PC-3 (cell line): ENCODE data around the gene MYO3B. TPM values are rescaled to one million over a fixed set of nuclear protein-coding genes. Genes with fewer than 3 reads are reported as not detected.

Source experiments
- ATAC-seq: fragments of 200-7000 bp; cut with Tn5 transposase; 2 replicates; pipeline ENCODE4 v1.9.1; 2020; ENCODE audit warnings: mild to moderate bottlenecking, moderate library complexity
- BruUV-seq: library from RNA; stranded (reverse); fragments of 400-500 nt; replicated peaks from 2 replicates; lab custom pipeline; 2021; lab: Mats Ljungman, UMichigan
- CTCF ChIA-PET: fragments of 300-600 bp; sonication (Branson Sonifier 250); formaldehyde crosslinking; loops from one replicate; lab custom pipeline; 2022; ENCODE audit warnings: antibody characterized with exemption; lab: Charles Lee
- POLR2A ChIA-PET: fragments of 300-600 bp; sonication (Branson Sonifier 250); formaldehyde crosslinking; loops from one replicate; lab custom pipeline; 2022; ENCODE audit warnings: antibody characterized with exemption; ENCODE audit not compliant: unreplicated experiment; lab: Charles Lee
- DNase-seq: peaks from one replicate; pipeline ENCODE4 v3.0.0-alpha.2; 2015
- H2AFZ ChIP-seq: fragments of 300-600 bp; sonication (generic); 2 replicates; pipeline ENCODE4 v1.6.0; 2016; ENCODE audit warnings: antibody characterized with exemption, low read length
- H3F3A ChIP-seq: fragments of 300-600 bp; sonication (generic); one replicate; pipeline ENCODE4 v1.6.0; 2017; ENCODE audit warnings: antibody characterized with exemption, low read length, control low read depth, mild to moderate bottlenecking; ENCODE audit not compliant: unreplicated experiment
- H3K27ac ChIP-seq: fragments of 300-600 bp; sonication (generic); 2 replicates; pipeline ENCODE4 v1.5.1; 2016; ENCODE audit warnings: mild to moderate bottlenecking, low read length
- H3K27me3 ChIP-seq: fragments of 300-600 bp; sonication (generic); 2 replicates; pipeline ENCODE4 v1.6.1; 2016; ENCODE audit warnings: low read length, mixed read lengths
- H3K36me3 ChIP-seq: fragments of 300-600 bp; sonication (generic); 2 replicates; pipeline ENCODE4 v1.6.1; 2016; ENCODE audit warnings: low read depth, mixed run types, low read length, mixed read lengths
- H3K4me1 ChIP-seq: fragments of 300-600 bp; sonication (generic); 2 replicates; pipeline ENCODE4 v1.5.1; 2016; ENCODE audit warnings: low read length; ENCODE audit not compliant: insufficient read depth
- H3K4me2 ChIP-seq: fragments of 300-600 bp; sonication (generic); 2 replicates; pipeline ENCODE4 v1.6.0; 2016; ENCODE audit warnings: low read length
- H3K4me3 ChIP-seq: fragments of 300-600 bp; sonication (generic); 2 replicates; pipeline ENCODE4 v1.5.1; 2016; ENCODE audit warnings: mild to moderate bottlenecking, low read length, mixed read lengths
- H3K79me2 ChIP-seq: fragments of 300-600 bp; sonication (generic); 2 replicates; pipeline ENCODE4 v1.6.1; 2017; ENCODE audit warnings: low read length, mixed read lengths
- H3K9ac ChIP-seq: fragments of 300-600 bp; sonication (generic); 2 replicates; pipeline ENCODE4 v1.6.0; 2016; ENCODE audit warnings: mild to moderate bottlenecking, low read length
- H3K9me2 ChIP-seq: fragments of 300-600 bp; sonication (generic); replicated peaks from 2 replicates; pipeline ENCODE4 v1.6.1; 2016; ENCODE audit warnings: mixed run types, low read length, mixed read lengths
- H3K9me3 ChIP-seq: fragments of 300-600 bp; sonication (generic); 2 replicates; pipeline ENCODE4 v1.6.1; 2016; ENCODE audit warnings: low read length, mixed read lengths
- H4K20me1 ChIP-seq: fragments of 300-600 bp; sonication (generic); 2 replicates; pipeline ENCODE4 v1.6.1; 2016; ENCODE audit warnings: low read length, mixed read lengths
- CTCF ChIP-seq: fragments of 300-600 bp; sonication (generic); conservative IDR thresholded peaks from 2 replicates; pipeline ENCODE4 v1.5.1; 2017; ENCODE audit warnings: antibody characterized with exemption, low read depth, mild to moderate bottlenecking, low read length
- EZH2 ChIP-seq: fragments of 300-600 bp; sonication (generic); IDR thresholded peaks from one replicate; pipeline ENCODE4 v1.6.1; 2017; ENCODE audit warnings: antibody characterized with exemption, mild to moderate bottlenecking, low read length; ENCODE audit not compliant: unreplicated experiment
- EZH2phosphoT487 ChIP-seq: fragments of 300-600 bp; sonication (generic); IDR thresholded peaks from 2 replicates; pipeline ENCODE4 v1.6.1; 2018; ENCODE audit warnings: mild to moderate bottlenecking, antibody characterized with exemption, low read length, borderline replicate concordance
- intact Hi-C: fragments of 100-400 bp; cut with micrococcal nuclease; formaldehyde crosslinking; loops from 2 replicates; pipeline ENCODE4 v1.9.0; 2023
- total RNA-seq: library from RNA; depleted of rRNA; stranded (reverse); fragments of >200 nt; gene quantifications from 2 replicates; pipeline ENCODE4 v1.2.3, GENCODE V29; 2014

Gene MYO3B
- total RNA-seq, 1 experiment from 2014 or later = 1.1 TPM

- TF ChIP-seq EZH2 (no peak), CTCF (no peak), EZH2phosphoT487 (no peak)
- no TSS peak for BruUV-seq
- no peak overlapping the region for H3K9ac ChIP-seq
- no peak overlapping the region for H3K4me2 ChIP-seq
- no peak overlapping the region for H2AFZ ChIP-seq
- no peaks in the 10 kb centered on the region for H3K9me3 ChIP-seq
- H3F3A ChIP-seq = no peaks in the 10 kb centered on the region
- H3K4me3 ChIP-seq = no peak overlapping the region
- peak; percentile 64 for ATAC-seq
- H3K27ac ChIP-seq = no peak overlapping the region
- H3K27me3 ChIP-seq = no peaks in the 10 kb centered on the region
- H3K9me2 ChIP-seq = no peaks in the 10 kb centered on the region
- peaks cover 11% of the 10 kb centered on the region for H3K4me1 ChIP-seq
- H3K36me3 ChIP-seq = no peaks in the 10 kb centered on the region
- no peaks in the 10 kb centered on the region for H3K79me2 ChIP-seq
- ChIA-PET POLR2A (interaction anchor here (0.6 kb wide), 1 partner anchor 113 kb away, joined by 3 read pairs; no protein-coding TSS in a partner anchor), CTCF (no interaction called here)
- intact Hi-C loops = no loop called here
- peak; percentile 83 for DNase-seq
- no peaks in the 10 kb centered on the region for H4K20me1 ChIP-seq
Measured at GRCh38 chr2:170554278-170554955, 376.5 kb downstream of the MYO3B start.

GRCh38 chr2:170562928-170563327, 385.0 kb downstream of the MYO3B start:
- no peaks in the 10 kb centered on the region for H3F3A ChIP-seq
- ATAC-seq (no peak), DNase-seq (no peak)
- intact Hi-C loops = no loop called here
- H3K9me3 ChIP-seq = no peaks in the 10 kb centered on the region
- POLR2A ChIA-PET = no interaction called here
- no peak overlapping the region for H3K4me2 ChIP-seq
- H3K79me2 ChIP-seq = no peaks in the 10 kb centered on the region
- CTCF ChIA-PET = no interaction called here
- no peaks in the 10 kb centered on the region for H4K20me1 ChIP-seq
- no peaks in the 10 kb centered on the region for H3K36me3 ChIP-seq
- no peak overlapping the region for H2AFZ ChIP-seq
- no peak for TF ChIP-seq EZH2
- TF ChIP-seq EZH2phosphoT487 = no peak
- no peak for TF ChIP-seq CTCF
- H3K9ac ChIP-seq = no peak overlapping the region
- no peaks in the 10 kb centered on the region for H3K4me1 ChIP-seq
- H3K27ac ChIP-seq = no peak overlapping the region
- H3K27me3 ChIP-seq = peaks cover 6% of the 10 kb centered on the region; the same call in 1 of the 2 replicates
- no peak overlapping the region for H3K4me3 ChIP-seq
- H3K9me2 ChIP-seq = no peaks in the 10 kb centered on the region
- BruUV-seq = no TSS peak

- H3K27ac ChIP-seq = no peak overlapping the region
- peaks cover 6% of the 10 kb centered on the region; the same call in 1 of the 2 replicates for H3K27me3 ChIP-seq
- TF ChIP-seq EZH2phosphoT487 (no peak), CTCF (no peak), EZH2 (no peak)
- no peaks in the 10 kb centered on the region for H3K79me2 ChIP-seq
- no peaks in the 10 kb centered on the region for H4K20me1 ChIP-seq
- no peak overlapping the region for H3K9ac ChIP-seq
- DNase-seq = no peak
- ChIA-PET POLR2A (no interaction called here), CTCF (no interaction called here)
- no peak overlapping the region for H2AFZ ChIP-seq
- no TSS peak for BruUV-seq
- H3K4me2 ChIP-seq = no peak overlapping the region
- intact Hi-C loops = no loop called here
- H3K4me1 ChIP-seq = no peaks in the 10 kb centered on the region
- no peaks in the 10 kb centered on the region for H3K9me2 ChIP-seq
- no peak overlapping the region for H3K4me3 ChIP-seq
- no peaks in the 10 kb centered on the region for H3K9me3 ChIP-seq
- no peaks in the 10 kb centered on the region for H3K36me3 ChIP-seq
- no peaks in the 10 kb centered on the region for H3F3A ChIP-seq
- ATAC-seq = no peak
Measured at GRCh38 chr2:170563401-170563800, 385.5 kb downstream of the MYO3B start.
